Measurements from ENCODE around the gene NINJ1. TPM values are rescaled to one million over a fixed set of nuclear protein-coding genes. Genes with fewer than 3 reads are reported as not detected.

NINJ1 gene
- total and polyA plus RNA-seq, 2 donors (not counting 1 experiment from before 2014, with no cell fraction given): 7.2 to 59.9 TPM

- H3K27ac ChIP-seq (ENCODE audit: insufficient read depth, low read length): peak overlapping the region; percentile 88
- peak overlapping the region; percentile 57 to 83 (median 77) for H3K4me3 ChIP-seq (replicated peaks in 1 of 4; ENCODE audit: control extremely low read depth in 1 of 4, insufficient read depth in 1 of 4, low read depth in 3 of 4, low read length in 4 of 4)
- DNase-seq (ENCODE audit: low read depth in 2 of 2): peak; percentile 64 to 70
- no peaks in the 10 kb centered on the region for H4K20me1 ChIP-seq (ENCODE audit: control insufficient read depth, extremely low read depth, insufficient read depth, low read length)
- H3K4me2 ChIP-seq (ENCODE audit: extremely low read depth, insufficient read depth, low read length): peak overlapping the region; percentile 76
- no peaks in the 10 kb centered on the region for H3K9me3 ChIP-seq (ENCODE audit: control insufficient read depth, insufficient read depth, low read depth, low read length)
- no peak overlapping the region for H2AFZ ChIP-seq (ENCODE audit: low read length)
- H3K36me3 ChIP-seq (ENCODE audit: control insufficient read depth, insufficient read depth, low read length): no peaks in the 10 kb centered on the region
- peaks cover 2% of the 10 kb centered on the region for H3K79me2 ChIP-seq (ENCODE audit: control insufficient read depth, insufficient read depth, low read length)
- TF ChIP-seq EZH2 (IDR thresholded peaks at IDR 0.05; ENCODE audit: low read length, missing control alignments): no peak
- TF ChIP-seq CTCF (conservative IDR thresholded peaks at IDR 0.05 in 1 of 2, IDR thresholded peaks at IDR 0.05 in 1 of 2; ENCODE audit: low read depth in 1 of 2, low read length in 2 of 2): no peak
- no peak overlapping the region for H3K9ac ChIP-seq (ENCODE audit: insufficient read depth, low read length)
- peaks cover 17% of the 10 kb centered on the region for H3K4me1 ChIP-seq (ENCODE audit: control insufficient read depth, extremely low read depth, insufficient read depth, low read length)
- H3K27me3 ChIP-seq (ENCODE audit: control insufficient read depth, insufficient read depth, low read length): no peaks in the 10 kb centered on the region
Measured at GRCh38 chr9:93132287-93132927, 1.6 kb downstream of the NINJ1 start.

DNA sequence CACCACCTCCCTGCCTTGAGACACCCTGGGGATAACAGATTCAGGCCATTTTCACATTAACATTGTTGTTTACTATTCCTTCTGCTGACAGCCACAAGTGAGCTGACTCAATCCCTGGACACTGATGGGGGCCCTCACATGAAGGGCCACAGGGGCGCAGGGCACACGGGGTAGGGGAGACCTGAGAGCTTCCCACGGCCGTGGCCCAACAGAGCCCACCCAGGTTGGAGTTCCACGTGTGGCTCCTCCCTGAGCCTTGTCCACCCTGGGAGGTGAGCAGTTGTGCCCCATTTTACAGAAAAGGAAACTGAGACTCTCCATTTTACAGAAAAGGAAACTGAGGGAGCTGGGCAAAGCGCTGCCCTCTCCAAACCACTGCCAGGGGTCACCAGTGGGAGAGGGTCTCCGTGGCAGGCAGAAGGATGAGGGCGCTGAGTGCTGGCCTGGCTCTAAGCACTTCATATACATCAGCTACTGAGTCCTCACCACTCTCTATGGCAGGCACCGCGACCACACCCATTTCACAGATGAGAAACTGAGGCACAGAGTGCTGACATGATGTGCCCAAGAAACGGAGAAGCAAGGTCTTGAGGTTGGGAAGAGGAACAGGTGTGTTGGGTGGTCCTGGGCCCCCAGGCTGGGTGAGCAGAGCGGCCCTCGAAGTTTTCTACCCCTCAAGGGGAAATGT, 2.3 kb downstream of the NINJ1 start:
- H2AFZ ChIP-seq (ENCODE audit: low read length): no peak overlapping the region
- H3K4me3 ChIP-seq (replicated peaks in 1 of 4; ENCODE audit: control extremely low read depth in 1 of 4, insufficient read depth in 1 of 4, low read depth in 3 of 4, low read length in 4 of 4): peak overlapping the region in 1 of 4 experiments; percentile 83
- H3K36me3 ChIP-seq (ENCODE audit: control insufficient read depth, insufficient read depth, low read length): no peaks in the 10 kb centered on the region
- no peaks in the 10 kb centered on the region for H3K9me3 ChIP-seq (ENCODE audit: control insufficient read depth, insufficient read depth, low read depth, low read length)
- peaks cover 17% of the 10 kb centered on the region for H3K4me1 ChIP-seq (ENCODE audit: control insufficient read depth, extremely low read depth, insufficient read depth, low read length)
- peaks cover 2% of the 10 kb centered on the region for H3K79me2 ChIP-seq (ENCODE audit: control insufficient read depth, insufficient read depth, low read length)
- H3K9ac ChIP-seq (ENCODE audit: insufficient read depth, low read length): no peak overlapping the region
- TF ChIP-seq CTCF (conservative IDR thresholded peaks at IDR 0.05 in 1 of 2, IDR thresholded peaks at IDR 0.05 in 1 of 2; ENCODE audit: low read depth in 1 of 2, low read length in 2 of 2) (no peak), EZH2 (IDR thresholded peaks at IDR 0.05; ENCODE audit: low read length, missing control alignments) (no peak)
- no peak overlapping the region for H3K27ac ChIP-seq (ENCODE audit: insufficient read depth, low read length)
- H4K20me1 ChIP-seq (ENCODE audit: control insufficient read depth, extremely low read depth, insufficient read depth, low read length): no peaks in the 10 kb centered on the region
- no peak for DNase-seq (ENCODE audit: low read depth in 2 of 2)
- no peak overlapping the region for H3K4me2 ChIP-seq (ENCODE audit: extremely low read depth, insufficient read depth, low read length)
- no peaks in the 10 kb centered on the region for H3K27me3 ChIP-seq (ENCODE audit: control insufficient read depth, insufficient read depth, low read length)

DNA sequence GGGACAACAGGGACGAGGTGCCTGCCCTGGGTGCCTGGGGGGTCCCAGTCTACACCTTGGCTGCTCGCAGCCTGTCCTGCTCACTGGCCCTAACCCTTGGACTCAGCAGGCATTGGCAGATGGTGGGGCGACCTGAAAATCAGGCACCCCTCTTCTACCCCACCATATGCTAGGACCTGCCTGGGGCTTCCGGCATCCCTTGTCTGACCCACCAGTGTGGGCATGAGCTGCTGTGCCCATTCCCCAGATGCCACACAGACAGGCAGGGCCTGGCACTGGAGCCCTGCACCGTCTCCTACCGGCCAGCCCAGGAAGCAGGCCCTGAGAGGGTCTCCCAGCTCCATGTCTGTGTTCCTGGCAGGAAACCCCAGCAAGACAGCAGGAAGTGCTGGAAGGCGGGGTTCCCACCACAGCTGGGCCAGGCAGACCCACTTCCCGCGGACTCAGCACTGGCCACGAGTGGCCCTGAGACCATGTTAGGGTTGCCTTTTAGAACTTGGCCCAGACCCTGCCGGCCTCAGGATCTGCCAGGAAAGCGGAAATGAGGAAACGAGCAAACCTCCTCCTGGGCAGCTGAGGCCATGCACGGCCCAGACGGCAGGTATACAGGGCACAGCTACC, 3.1 kb downstream of the NINJ1 start:
- Histone ChIP-seq H2AFZ (ENCODE audit: low read length) (no peak overlapping the region), H3K9ac (ENCODE audit: insufficient read depth, low read length) (no peak overlapping the region), H3K4me2 (ENCODE audit: extremely low read depth, insufficient read depth, low read length) (no peak overlapping the region), H3K27me3 (ENCODE audit: control insufficient read depth, insufficient read depth, low read length) (no peaks in the 10 kb centered on the region), H4K20me1 (ENCODE audit: control insufficient read depth, extremely low read depth, insufficient read depth, low read length) (no peaks in the 10 kb centered on the region), H3K79me2 (ENCODE audit: control insufficient read depth, insufficient read depth, low read length) (peaks cover 2% of the 10 kb centered on the region), H3K4me3 (replicated peaks in 1 of 4; ENCODE audit: control extremely low read depth in 1 of 4, insufficient read depth in 1 of 4, low read depth in 3 of 4, low read length in 4 of 4) (no peak overlapping the region), H3K36me3 (ENCODE audit: control insufficient read depth, insufficient read depth, low read length) (no peaks in the 10 kb centered on the region), H3K9me3 (ENCODE audit: control insufficient read depth, insufficient read depth, low read depth, low read length) (no peaks in the 10 kb centered on the region), H3K4me1 (ENCODE audit: control insufficient read depth, extremely low read depth, insufficient read depth, low read length) (peaks cover 16% of the 10 kb centered on the region), H3K27ac (ENCODE audit: insufficient read depth, low read length) (no peak overlapping the region)
- no peak for TF ChIP-seq CTCF (conservative IDR thresholded peaks at IDR 0.05 in 1 of 2, IDR thresholded peaks at IDR 0.05 in 1 of 2; ENCODE audit: low read depth in 1 of 2, low read length in 2 of 2)
- TF ChIP-seq EZH2 (IDR thresholded peaks at IDR 0.05; ENCODE audit: low read length, missing control alignments): no peak
- no peak for DNase-seq (ENCODE audit: low read depth in 2 of 2)
